Immature natural killer cell (primary cell): Measurements from ENCODE around the gene NFKB2. TPM values are rescaled to one million over a fixed set of nuclear protein-coding genes. Genes with fewer than 3 reads are reported as not detected.
A peak's percentile ranks its signal among the peaks of the same experiment; 100 is the strongest.

Experiments used
- DNase-seq, 3 donors: peaks; one replicate each; pipeline ENCODE4 v3.0.0; 2022; ENCODE audit warnings: mixed read lengths in 1 of 3
- H3K27ac Mint-ChIP-seq, 6 donors: one replicate each; pipeline ENCODE4 v1.8.0; 2020; ENCODE audit warnings: mixed read lengths in 6 of 6, mild to moderate bottlenecking in 5 of 6, inconsistent platforms in 4 of 6, moderate library complexity in 3 of 6
- H3K27me3 Mint-ChIP-seq, 3 donors: one replicate each; pipeline ENCODE4 v1.8.0; 2020 to 2021; ENCODE audit warnings: low read depth in 3 of 3, mild to moderate bottlenecking in 3 of 3, mixed read lengths in 3 of 3, moderate library complexity in 3 of 3, inconsistent platforms in 1 of 3
- H3K36me3 Mint-ChIP-seq, 3 donors: one replicate each; pipeline ENCODE4 v1.8.0; 2020; ENCODE audit warnings: mixed read lengths in 3 of 3, inconsistent platforms in 2 of 3, mild to moderate bottlenecking in 2 of 3
- H3K4me1 Mint-ChIP-seq, 2 donors: one replicate each; pipeline ENCODE4 v1.8.0; 2020; ENCODE audit warnings: inconsistent platforms in 2 of 2, mild to moderate bottlenecking in 2 of 2, mixed read lengths in 2 of 2, moderate library complexity in 1 of 2
- H3K4me3 Mint-ChIP-seq, 5 donors: one replicate each; pipeline ENCODE4 v1.8.0; 2020; ENCODE audit warnings: mild to moderate bottlenecking in 5 of 5, mixed read lengths in 5 of 5, inconsistent platforms in 3 of 5, moderate library complexity in 3 of 5
- H3K9me3 Mint-ChIP-seq, 6 donors: one replicate each; pipeline ENCODE4 v1.8.0; 2020; ENCODE audit warnings: mild to moderate bottlenecking in 6 of 6, mixed read lengths in 6 of 6, inconsistent platforms in 4 of 6, moderate library complexity in 3 of 6
- polyA plus RNA-seq, 3 donors: library from polyadenylated mRNA; unstranded; fragments of 300-500 nt; fragmentation: Illumina TruSeq; gene quantifications; one replicate each; pipeline ENCODE4 v1.2.3, GENCODE V29; 2021

Gene NFKB2
- polyA plus RNA-seq: 10 to 100 TPM in 1 of 3 donors, 1 to 10 TPM in 2; 3.6 to 11.4 (median 5.0) TPM

DNA sequence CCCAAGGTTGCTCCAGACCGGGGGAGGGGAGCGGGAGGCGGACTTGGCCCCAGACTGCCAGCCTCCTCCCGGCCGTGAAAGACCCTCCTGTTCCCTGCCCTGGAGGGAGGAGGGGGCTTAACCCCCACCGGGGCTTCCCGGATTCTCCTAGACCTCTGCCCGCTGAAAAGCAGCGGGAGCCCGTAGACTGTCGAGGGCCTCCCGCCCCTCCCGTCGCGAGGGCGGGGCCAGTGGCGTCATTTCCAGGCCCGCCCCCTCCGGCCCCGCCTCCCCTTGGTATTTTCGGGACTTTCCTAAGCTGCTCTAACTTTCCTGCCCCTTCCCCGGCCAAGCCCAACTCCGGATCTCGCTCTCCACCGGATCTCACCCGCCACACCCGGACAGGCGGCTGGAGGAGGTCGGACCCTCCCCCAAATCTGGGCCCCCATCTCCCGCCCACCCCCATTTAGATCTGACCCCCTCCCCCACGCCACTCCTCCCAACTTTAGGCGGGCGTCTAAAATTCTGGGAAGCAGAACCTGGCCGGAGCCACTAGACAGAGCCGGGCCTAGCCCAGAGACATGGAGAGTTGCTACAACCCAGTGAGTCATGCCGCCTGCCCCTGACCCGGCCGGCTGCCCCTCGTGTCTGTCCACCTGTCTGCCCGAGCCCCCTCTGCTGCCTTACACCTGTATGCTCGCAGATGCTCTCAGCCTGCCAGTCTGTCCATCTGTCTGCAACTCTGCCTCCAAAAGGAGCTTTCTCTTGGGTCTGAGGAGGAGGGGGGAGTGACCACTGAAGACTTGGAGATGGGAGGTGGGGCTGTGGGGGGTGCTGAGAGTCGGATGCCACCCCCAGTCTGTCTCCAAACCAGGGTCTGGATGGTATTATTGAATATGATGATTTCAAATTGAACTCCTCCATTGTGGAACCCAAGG, at the start of gene NFKB2:
Gene NFKB2, plus strand, starts transcription at position 306 of the 917 bp plus-strand sequence. Its CDS starts 255 bp downstream, at position 561.
- Mint-ChIP-seq H3K36me3 (no peaks in the 10 kb centered on the region), H3K9me3 (no peaks in the 10 kb centered on the region), H3K27ac (peak within 1 kb of the TSS; percentile 99 to 100 (median 100)), H3K4me1 (peaks cover 35 to 47% of the 10 kb centered on the region in 2 donors), H3K4me3 (peak within 1 kb of the TSS; percentile 89 to 96 (median 95)), H3K27me3 (peaks cover 16 to 56% (median 22%) of the 10 kb centered on the region in 3 donors)
- DNase-seq: peak; percentile 90 to 93 (median 91)

GRCh38 chr10:102347236-102347828, 48.2 kb upstream of the NFKB2 start:
- peaks cover 1 to 7% of the 10 kb centered on the region in 2 donors for H3K4me1 Mint-ChIP-seq
- no peak for DNase-seq
- H3K4me3 Mint-ChIP-seq: no peak overlapping the region
- peaks cover 0 to 5% (median 0%) of the 10 kb centered on the region in 3 donors for H3K27me3 Mint-ChIP-seq
- H3K36me3 Mint-ChIP-seq: peaks cover 5 to 26% (median 7%) of the 10 kb centered on the region in 3 donors
- no peaks in the 10 kb centered on the region for H3K9me3 Mint-ChIP-seq
- H3K27ac Mint-ChIP-seq: peak overlapping the region in 1 of 6 donors; percentile 82

DNA sequence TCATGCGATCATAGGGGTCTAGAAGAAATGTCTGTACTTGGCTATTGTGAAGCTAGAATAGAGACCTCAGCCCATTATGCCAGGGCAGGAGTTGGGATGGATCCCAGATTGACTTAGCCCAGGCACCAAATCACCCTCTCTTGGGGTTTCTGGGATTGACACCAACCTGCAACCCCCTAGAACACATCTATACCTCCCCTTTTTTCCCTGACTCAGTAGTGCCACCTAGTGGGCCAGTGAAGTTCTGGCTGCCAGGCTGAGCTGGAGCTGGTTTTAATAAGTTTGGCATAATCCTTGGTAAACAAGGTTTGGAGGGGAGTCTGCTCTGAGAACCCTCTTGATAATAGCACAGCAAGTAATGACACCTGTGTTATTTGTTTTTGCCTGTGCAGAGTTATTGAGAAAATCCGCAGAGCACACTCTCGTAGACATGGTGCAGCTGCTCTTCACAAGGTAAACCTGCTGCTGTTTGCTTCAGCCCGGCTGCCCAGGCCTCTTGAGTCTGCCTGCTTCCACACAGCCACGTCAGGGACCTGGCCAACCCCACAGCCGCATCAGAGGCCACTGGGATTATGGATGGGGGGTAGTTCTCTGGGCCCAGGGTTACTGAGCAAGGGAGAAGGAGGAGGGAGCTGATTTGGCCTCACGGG, 43.3 kb upstream of the NFKB2 start:
- no peaks in the 10 kb centered on the region for H3K9me3 Mint-ChIP-seq
- H3K27ac Mint-ChIP-seq: peak overlapping the region in 3 of 6 donors; percentile 16 to 40 (median 23)
- DNase-seq: peak; percentile 58 to 67 (median 60)
- peaks cover 1 to 3% of the 10 kb centered on the region in 2 donors for H3K4me1 Mint-ChIP-seq
- peaks cover 4 to 33% (median 8%) of the 10 kb centered on the region in 3 donors for H3K36me3 Mint-ChIP-seq
- peaks cover 0 to 7% (median 2%) of the 10 kb centered on the region in 3 donors for H3K27me3 Mint-ChIP-seq
- H3K4me3 Mint-ChIP-seq: no peak overlapping the region

- Mint-ChIP-seq H3K9me3 (no peaks in the 10 kb centered on the region), H3K4me3 (no peak overlapping the region), H3K36me3 (peaks cover 8 to 36% (median 13%) of the 10 kb centered on the region in 3 donors), H3K27ac (no peak overlapping the region), H3K4me1 (no peaks in the 10 kb centered on the region), H3K27me3 (peaks cover 0 to 7% (median 2%) of the 10 kb centered on the region in 3 donors)
- DNase-seq: no peak
Measured at GRCh38 chr10:102354451-102354850, 41.1 kb upstream of the NFKB2 start.

- H3K27ac Mint-ChIP-seq: no peak overlapping the region
- peaks cover 30 to 60% (median 43%) of the 10 kb centered on the region in 3 donors for H3K36me3 Mint-ChIP-seq
- H3K9me3 Mint-ChIP-seq: no peaks in the 10 kb centered on the region
- no peaks in the 10 kb centered on the region for H3K4me1 Mint-ChIP-seq
- no peak overlapping the region for H3K4me3 Mint-ChIP-seq
- peaks cover 0 to 7% (median 0%) of the 10 kb centered on the region in 3 donors for H3K27me3 Mint-ChIP-seq
- no peak for DNase-seq
Measured at GRCh38 chr10:102358712-102359382, 36.7 kb upstream of the NFKB2 start.

DNA sequence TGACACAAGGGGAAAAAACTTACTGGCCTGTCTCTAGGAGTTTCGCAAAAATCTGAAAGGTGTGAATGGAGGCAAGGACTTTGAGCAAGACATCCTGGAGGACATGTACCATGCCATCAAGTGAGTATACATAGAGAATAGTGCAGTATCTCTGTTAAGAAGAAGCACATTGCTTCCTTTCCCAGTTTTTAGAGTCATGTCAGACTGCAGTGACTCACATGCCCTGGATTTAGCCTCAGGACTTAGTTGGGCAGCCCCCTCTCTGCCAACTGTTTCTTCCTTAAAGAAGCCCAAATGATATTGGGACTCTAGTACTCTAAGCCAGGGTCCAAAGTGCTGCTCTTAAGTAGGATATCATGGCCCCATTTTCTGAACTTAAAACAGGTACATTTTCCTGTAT, 28.1 kb upstream of the NFKB2 start:
- H3K36me3 Mint-ChIP-seq: peaks cover 47 to 83% (median 62%) of the 10 kb centered on the region in 3 donors
- H3K4me1 Mint-ChIP-seq: no peaks in the 10 kb centered on the region
- DNase-seq: no peak
- H3K4me3 Mint-ChIP-seq: no peak overlapping the region
- H3K27me3 Mint-ChIP-seq: peaks cover 0 to 2% (median 2%) of the 10 kb centered on the region in 3 donors
- no peak overlapping the region for H3K27ac Mint-ChIP-seq
- no peaks in the 10 kb centered on the region for H3K9me3 Mint-ChIP-seq

DNA sequence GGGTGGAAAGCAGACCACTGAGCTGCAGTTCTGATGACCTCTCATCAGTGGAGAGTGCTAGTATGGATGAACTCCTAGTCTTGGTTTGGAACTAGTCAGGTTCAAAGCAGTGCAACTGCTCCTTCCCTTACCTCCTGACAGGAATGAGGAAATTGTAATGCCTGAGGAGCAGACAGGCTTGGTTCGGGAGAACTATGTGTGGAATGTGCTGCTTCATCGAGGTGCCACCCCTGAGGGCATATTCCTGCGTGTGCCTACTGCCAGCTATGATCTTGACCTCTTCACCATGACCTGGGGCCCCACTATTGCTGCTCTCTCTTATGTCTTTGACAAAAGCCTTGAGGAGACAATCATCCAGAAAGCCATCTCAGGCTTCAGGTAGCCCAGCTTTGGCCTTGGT, 27.4 kb upstream of the NFKB2 start:
- DNase-seq: no peak
- Mint-ChIP-seq H3K4me1 (no peaks in the 10 kb centered on the region), H3K27me3 (peaks cover 0 to 2% (median 0%) of the 10 kb centered on the region in 3 donors), H3K27ac (no peak overlapping the region), H3K36me3 (peaks cover 40 to 83% (median 61%) of the 10 kb centered on the region in 3 donors), H3K9me3 (no peaks in the 10 kb centered on the region), H3K4me3 (no peak overlapping the region)

GRCh38 chr10:102371295-102371694, 24.2 kb upstream of the NFKB2 start:
- Mint-ChIP-seq H3K27me3 (peaks cover 0 to 1% (median 0%) of the 10 kb centered on the region in 3 donors), H3K4me3 (no peak overlapping the region), H3K27ac (peak overlapping the region in 1 of 6 donors; percentile 21), H3K9me3 (no peaks in the 10 kb centered on the region), H3K4me1 (no peaks in the 10 kb centered on the region), H3K36me3 (peaks cover 28 to 68% (median 48%) of the 10 kb centered on the region in 3 donors)
- no peak for DNase-seq

DNA sequence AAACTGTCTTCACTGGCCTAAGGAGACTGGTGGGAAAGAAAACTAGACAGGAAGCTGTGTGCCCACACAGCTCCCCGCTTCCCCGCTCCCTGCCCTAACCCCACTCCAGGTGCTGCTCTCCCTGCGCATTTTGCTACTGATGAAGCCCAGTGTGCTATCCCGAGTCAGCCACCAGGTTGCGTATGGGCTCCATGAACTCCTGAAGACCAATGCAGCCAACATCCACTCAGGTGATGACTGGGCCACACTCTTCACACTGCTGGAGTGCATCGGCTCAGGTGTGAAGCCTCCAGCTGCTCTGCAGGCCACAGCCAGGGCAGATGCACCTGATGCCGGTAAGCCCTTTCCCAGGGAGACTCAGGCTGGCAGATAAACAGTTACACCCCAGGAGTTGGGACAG, 20.3 kb upstream of the NFKB2 start:
- no peak for DNase-seq
- Mint-ChIP-seq H3K4me1 (no peaks in the 10 kb centered on the region), H3K9me3 (no peaks in the 10 kb centered on the region), H3K27me3 (peaks cover 0 to 4% (median 2%) of the 10 kb centered on the region in 3 donors), H3K4me3 (no peak overlapping the region), H3K36me3 (peaks cover 21 to 50% (median 26%) of the 10 kb centered on the region in 3 donors), H3K27ac (no peak overlapping the region)

DNA sequence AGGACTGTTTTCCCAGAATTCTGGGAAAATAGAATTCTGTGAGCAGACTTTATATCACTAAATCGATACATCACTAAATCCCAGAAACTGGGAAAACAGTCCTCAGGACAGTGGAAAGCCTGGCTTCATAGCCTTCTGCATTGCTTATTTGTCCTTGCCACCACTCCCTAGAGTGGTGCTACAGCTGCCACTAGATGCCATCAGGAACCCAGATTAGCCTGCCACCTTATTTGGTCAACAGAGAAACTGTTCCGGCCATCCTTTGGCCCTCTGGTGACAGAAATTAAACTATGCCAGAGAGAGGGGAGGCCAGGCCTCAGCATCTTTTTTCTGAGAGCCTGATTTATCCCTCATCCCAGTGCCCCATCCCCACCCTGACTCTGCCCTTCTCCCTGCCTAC, 19.6 kb upstream of the NFKB2 start:
- H3K36me3 Mint-ChIP-seq: peaks cover 16 to 45% (median 21%) of the 10 kb centered on the region in 3 donors
- H3K4me1 Mint-ChIP-seq: no peaks in the 10 kb centered on the region
- no peak for DNase-seq
- no peak overlapping the region for H3K27ac Mint-ChIP-seq
- H3K27me3 Mint-ChIP-seq: peaks cover 0 to 4% (median 2%) of the 10 kb centered on the region in 3 donors
- no peak overlapping the region for H3K4me3 Mint-ChIP-seq
- no peaks in the 10 kb centered on the region for H3K9me3 Mint-ChIP-seq

GRCh38 chr10:102376901-102377300, 18.6 kb upstream of the NFKB2 start:
- Mint-ChIP-seq H3K27me3 (peaks cover 0 to 4% (median 2%) of the 10 kb centered on the region in 3 donors), H3K4me3 (no peak overlapping the region), H3K27ac (no peak overlapping the region), H3K9me3 (no peaks in the 10 kb centered on the region), H3K36me3 (peaks cover 13 to 44% (median 21%) of the 10 kb centered on the region in 3 donors), H3K4me1 (no peaks in the 10 kb centered on the region)
- DNase-seq: no peak

DNA sequence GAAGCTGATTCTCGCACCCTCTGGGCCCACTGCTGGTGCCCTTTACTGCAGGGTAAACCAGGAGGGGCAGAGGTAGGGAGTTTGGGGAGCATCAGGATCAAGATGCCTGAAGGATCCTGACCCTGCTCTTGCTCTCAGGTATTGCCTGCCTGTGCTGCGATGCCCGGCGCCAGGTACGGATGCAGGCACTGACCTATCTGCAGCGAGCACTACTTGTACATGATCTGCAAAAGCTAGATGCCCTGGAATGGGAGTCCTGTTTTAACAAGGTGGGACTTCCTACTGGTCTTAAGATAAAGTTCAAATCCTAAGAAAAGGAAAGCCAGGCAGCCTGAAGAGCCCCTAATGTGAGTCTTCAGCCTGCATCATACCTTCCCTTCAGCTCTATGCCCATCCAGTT, 16.1 kb upstream of the NFKB2 start:
- H3K27me3 Mint-ChIP-seq: peaks cover 0 to 5% (median 2%) of the 10 kb centered on the region in 3 donors
- no peaks in the 10 kb centered on the region for H3K4me1 Mint-ChIP-seq
- no peaks in the 10 kb centered on the region for H3K9me3 Mint-ChIP-seq
- no peak overlapping the region for H3K4me3 Mint-ChIP-seq
- peaks cover 8 to 32% (median 15%) of the 10 kb centered on the region in 3 donors for H3K36me3 Mint-ChIP-seq
- H3K27ac Mint-ChIP-seq: peak overlapping the region in 2 of 6 donors; percentile 58 to 62
- no peak for DNase-seq

DNA sequence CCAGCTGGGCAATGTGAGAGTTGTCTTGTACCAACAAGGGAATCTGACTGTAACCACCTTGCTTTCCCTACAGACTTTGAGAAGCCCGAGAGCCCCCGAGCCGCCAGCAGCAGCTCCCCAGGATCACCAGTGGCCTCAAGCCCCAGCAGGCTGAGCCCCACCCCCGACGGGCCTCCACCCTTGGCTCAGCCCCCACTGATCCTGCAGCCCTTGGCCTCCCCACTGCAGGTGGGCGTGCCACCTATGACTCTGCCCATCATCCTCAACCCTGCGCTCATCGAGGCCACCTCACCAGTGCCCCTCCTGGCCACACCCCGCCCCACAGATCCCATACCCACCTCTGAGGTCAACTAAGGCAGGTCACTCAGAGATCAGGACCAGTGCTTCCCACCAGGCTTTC, 13.5 kb upstream of the NFKB2 start:
- peak overlapping the region in 1 of 6 donors; percentile 7 for H3K27ac Mint-ChIP-seq

More for the DNA sequence above, 13.5 kb upstream of the NFKB2 start:
- Mint-ChIP-seq H3K27me3 (peaks cover 0 to 5% (median 2%) of the 10 kb centered on the region in 3 donors), H3K4me1 (no peaks in the 10 kb centered on the region), H3K36me3 (peaks cover 4 to 22% (median 12%) of the 10 kb centered on the region in 3 donors), H3K9me3 (no peaks in the 10 kb centered on the region), H3K4me3 (no peak overlapping the region)
- no peak for DNase-seq
